ENCODE measurements around the gene PRDM16. TPM values are rescaled to one million over a fixed set of nuclear protein-coding genes. Genes with fewer than 3 reads are reported as not detected.

The PRDM16 gene
- total RNA-seq, 1 experiment from 2014 or later = 1.6 TPM

DNA sequence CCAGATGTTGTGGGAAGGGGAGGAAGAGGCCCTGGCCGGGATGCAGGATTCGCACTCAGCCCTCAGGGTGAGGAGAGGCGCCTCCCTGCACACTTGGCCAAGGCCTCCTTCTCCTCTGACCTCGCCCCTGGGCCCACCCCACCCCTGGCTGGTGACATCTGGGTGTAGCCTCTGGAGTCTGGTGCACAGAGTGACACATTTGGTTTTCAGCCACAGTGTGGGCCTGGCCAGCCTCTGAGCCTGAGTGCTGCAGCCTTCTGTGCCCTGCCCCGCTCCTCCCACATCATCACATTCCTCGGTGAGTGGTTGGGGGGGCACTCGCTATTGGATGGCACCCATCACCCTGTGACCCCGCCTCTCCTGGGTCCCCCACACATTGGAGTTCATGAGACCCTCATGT, 45.8 kb downstream of the PRDM16 start:
- Mint-ChIP-seq H3K27ac (no peak overlapping the region), H3K4me3 (no peak overlapping the region), H3K27me3 (ENCODE audit: low read depth) (no peaks in the 10 kb centered on the region), H3K4me1 (no peaks in the 10 kb centered on the region), H3K9me3 (no peaks in the 10 kb centered on the region), H3K36me3 (no peaks in the 10 kb centered on the region)
- TF ChIP-seq NFE2L1 (CRISPR knock-in tag; IDR thresholded peaks at IDR 0.05) (no peak), NR2C2 (CRISPR knock-in tag; IDR thresholded peaks at IDR 0.05) (no peak), ZNF423 (CRISPR knock-in tag; IDR thresholded peaks at IDR 0.05) (no peak), EMX1 (CRISPR knock-in tag; IDR thresholded peaks at IDR 0.05) (no peak), ZNF671 (CRISPR knock-in tag; IDR thresholded peaks at IDR 0.05) (no peak), CREM (CRISPR knock-in tag; IDR thresholded peaks at IDR 0.05) (no peak), JUN (CRISPR knock-in tag; IDR thresholded peaks at IDR 0.05) (no peak), E2F1 (CRISPR knock-in tag; IDR thresholded peaks at IDR 0.05) (no peak), SMAD3 (CRISPR knock-in tag; IDR thresholded peaks at IDR 0.05; ENCODE audit: borderline replicate concordance) (no peak), MAX (CRISPR knock-in tag; IDR thresholded peaks at IDR 0.05) (no peak), AR (CRISPR knock-in tag; IDR thresholded peaks at IDR 0.05) (no peak), MXD4 (CRISPR knock-in tag; IDR thresholded peaks at IDR 0.05; ENCODE audit: borderline replicate concordance) (no peak), GABPB1 (CRISPR knock-in tag; IDR thresholded peaks at IDR 0.05) (no peak), CREB1 (CRISPR knock-in tag; IDR thresholded peaks at IDR 0.05) (no peak), GRHL2 (CRISPR knock-in tag; IDR thresholded peaks at IDR 0.05; ENCODE audit: insufficient replicate concordance, severe bottlenecking) (no peak)
- TF ChIP-seq, protein P1, sequence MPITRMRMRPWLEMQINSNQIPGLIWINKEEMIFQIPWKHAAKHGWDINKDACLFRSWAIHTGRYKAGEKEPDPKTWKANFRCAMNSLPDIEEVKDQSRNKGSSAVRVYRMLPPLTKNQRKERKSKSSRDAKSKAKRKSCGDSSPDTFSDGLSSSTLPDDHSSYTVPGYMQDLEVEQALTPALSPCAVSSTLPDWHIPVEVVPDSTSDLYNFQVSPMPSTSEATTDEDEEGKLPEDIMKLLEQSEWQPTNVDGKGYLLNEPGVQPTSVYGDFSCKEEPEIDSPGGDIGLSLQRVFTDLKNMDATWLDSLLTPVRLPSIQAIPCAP (CRISPR knock-in tag; IDR thresholded peaks at IDR 0.05) = no peak
- TF ChIP-seq, protein P2, sequence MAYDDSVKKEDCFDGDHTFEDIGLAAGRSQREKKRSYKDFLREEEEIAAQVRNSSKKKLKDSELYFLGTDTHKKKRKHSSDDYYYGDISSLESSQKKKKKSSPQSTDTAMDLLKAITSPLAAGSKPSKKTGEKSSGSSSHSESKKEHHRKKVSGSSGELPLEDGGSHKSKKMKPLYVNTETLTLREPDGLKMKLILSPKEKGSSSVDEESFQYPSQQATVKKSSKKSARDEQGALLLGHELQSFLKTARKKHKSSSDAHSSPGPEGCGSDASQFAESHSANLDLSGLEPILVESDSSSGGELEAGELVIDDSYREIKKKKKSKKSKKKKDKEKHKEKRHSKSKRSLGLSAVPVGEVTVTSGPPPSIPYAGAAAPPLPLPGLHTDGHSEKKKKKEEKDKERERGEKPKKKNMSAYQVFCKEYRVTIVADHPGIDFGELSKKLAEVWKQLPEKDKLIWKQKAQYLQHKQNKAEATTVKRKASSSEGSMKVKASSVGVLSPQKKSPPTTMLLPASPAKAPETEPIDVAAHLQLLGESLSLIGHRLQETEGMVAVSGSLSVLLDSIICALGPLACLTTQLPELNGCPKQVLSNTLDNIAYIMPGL (CRISPR knock-in tag; IDR thresholded peaks at IDR 0.05) = no peak
- ATAC-seq = no peak
- ChIA-PET CTCF (no interaction called here), POLR2A (no interaction called here)
- DNase-seq (ENCODE audit: low spot score) = no peak

DNA sequence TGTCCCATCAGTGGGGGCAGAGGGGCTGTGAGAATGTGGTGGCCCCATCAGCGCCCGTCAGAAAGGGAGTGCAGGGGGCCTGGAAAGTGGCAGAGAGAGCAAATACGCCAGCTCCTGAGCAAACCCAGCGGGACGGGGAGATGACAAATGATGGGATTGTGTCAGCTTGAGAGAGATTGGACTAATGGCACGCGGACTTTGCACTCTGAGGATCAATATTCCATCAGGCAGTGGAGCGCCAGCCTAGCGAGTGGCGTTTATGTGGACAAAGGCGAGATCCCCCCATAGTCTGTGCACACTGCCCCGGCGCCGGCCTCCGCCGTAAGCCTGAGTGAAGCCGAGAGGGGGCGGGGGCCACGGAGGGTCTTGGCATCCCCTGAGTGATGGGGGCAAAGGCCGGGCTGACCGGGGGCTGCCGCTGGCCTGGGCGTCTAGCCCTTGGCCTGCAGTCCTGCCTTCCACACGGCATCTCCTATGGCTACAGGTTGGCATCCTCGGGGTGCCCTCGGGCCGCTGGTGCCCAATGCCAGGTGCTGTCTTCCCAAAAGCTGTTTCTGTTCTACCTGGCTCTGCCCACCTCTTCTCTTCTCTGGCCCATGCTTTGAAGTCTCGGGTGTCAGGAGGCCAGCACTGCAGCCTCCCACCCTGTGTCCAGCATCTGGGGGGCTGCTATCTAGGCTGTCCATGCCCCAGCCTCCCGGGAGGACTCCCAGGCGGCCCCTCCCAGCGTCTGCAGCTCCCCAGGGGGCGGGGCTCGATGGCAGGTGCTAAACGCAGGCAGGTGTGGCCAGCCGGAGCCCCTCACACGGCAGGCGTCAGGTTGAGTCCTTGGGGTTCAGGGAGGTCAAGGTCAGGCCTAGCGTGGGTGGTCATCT, 46.5 kb downstream of the PRDM16 start:
- Mint-ChIP-seq H3K36me3 (no peaks in the 10 kb centered on the region), H3K27me3 (ENCODE audit: low read depth) (no peaks in the 10 kb centered on the region), H3K27ac (no peak overlapping the region), H3K4me3 (no peak overlapping the region), H3K4me1 (no peaks in the 10 kb centered on the region), H3K9me3 (no peaks in the 10 kb centered on the region)
- ChIA-PET CTCF (interaction anchor here (0.9 kb wide), 1 partner anchor 15 kb away, joined by 3 read pairs; no protein-coding TSS in a partner anchor), POLR2A (no interaction called here)
- ATAC-seq (no peak), DNase-seq (ENCODE audit: low spot score) (no peak)
- TF ChIP-seq ZNF138 (CRISPR knock-in tag; conservative IDR thresholded peaks at IDR 0.05) (no peak), ZNF281 (CRISPR knock-in tag; IDR thresholded peaks at IDR 0.05) (no peak), AR (CRISPR knock-in tag; IDR thresholded peaks at IDR 0.05) (no peak), SOX15 (CRISPR knock-in tag; IDR thresholded peaks at IDR 0.05) (no peak)
- TF ChIP-seq, protein P3, sequence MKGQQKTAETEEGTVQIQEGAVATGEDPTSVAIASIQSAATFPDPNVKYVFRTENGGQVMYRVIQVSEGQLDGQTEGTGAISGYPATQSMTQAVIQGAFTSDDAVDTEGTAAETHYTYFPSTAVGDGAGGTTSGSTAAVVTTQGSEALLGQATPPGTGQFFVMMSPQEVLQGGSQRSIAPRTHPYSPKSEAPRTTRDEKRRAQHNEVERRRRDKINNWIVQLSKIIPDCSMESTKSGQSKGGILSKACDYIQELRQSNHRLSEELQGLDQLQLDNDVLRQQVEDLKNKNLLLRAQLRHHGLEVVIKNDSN (CRISPR knock-in tag; IDR thresholded peaks at IDR 0.05) = no peak
